HFFc6 (cell line): ENCODE measurements around the gene CA9. TPM values are rescaled to one million over a fixed set of nuclear protein-coding genes. Genes with fewer than 3 reads are reported as not detected.
A peak's percentile ranks its signal among the peaks of the same experiment; 100 is the strongest.

Experiments
- DNase-seq: peaks from one replicate; pipeline ENCODE4 v3.0.0-alpha.2; 2018
- H3K27ac Mint-ChIP-seq: 2 replicates; pipeline ENCODE4 v1.8.0; 2020; ENCODE audit warnings: mild to moderate bottlenecking, mixed read lengths
- H3K27me3 Mint-ChIP-seq: 2 replicates; pipeline ENCODE4 v1.8.0; 2021; ENCODE audit warnings: mild to moderate bottlenecking, moderate library complexity, mixed read lengths; ENCODE audit not compliant: insufficient read depth
- H3K36me3 Mint-ChIP-seq: 2 replicates; pipeline ENCODE4 v1.8.0; 2021; ENCODE audit warnings: low read depth, mixed read lengths
- H3K4me1 Mint-ChIP-seq: 2 replicates; pipeline ENCODE4 v1.8.0; 2020; ENCODE audit warnings: low read depth, mixed read lengths
- H3K4me3 Mint-ChIP-seq: 2 replicates; pipeline ENCODE4 v1.8.0; 2020; ENCODE audit warnings: mild to moderate bottlenecking, moderate library complexity, mixed read lengths
- H3K9me3 Mint-ChIP-seq: 2 replicates; pipeline ENCODE4 v1.8.0; 2020; ENCODE audit warnings: mild to moderate bottlenecking, mixed read lengths
- CTCF ChIP-seq: fragments of 200-600 bp; sonication (generic); IDR thresholded peaks from 2 replicates; pipeline ENCODE4 v1.5.0; 2021; ENCODE audit warnings: antibody characterized with exemption, mild to moderate bottlenecking
- long read RNA-seq: library from polyadenylated mRNA; unstranded; transcript quantifications from one replicate; pipeline ENCODE4 v2.0.0, GENCODE V29; 2019
- total RNA-seq, 6 experiments: library from RNA; stranded (reverse); fragmentation: NEBNext Ultra II Directional; extraction: Animal tissue kit (Norgen Biotek cat#: 25700); gene quantifications; 2 replicates in 1 of 6; 3 replicates in 5 of 6; pipeline ENCODE4 v1.2.3, GENCODE V29; 2021

Gene CA9
- total RNA-seq = under 1 TPM in 1 of 6 experiments, not detected in 5; 0.28 TPM
- long read RNA-seq = 0 reads

DNA sequence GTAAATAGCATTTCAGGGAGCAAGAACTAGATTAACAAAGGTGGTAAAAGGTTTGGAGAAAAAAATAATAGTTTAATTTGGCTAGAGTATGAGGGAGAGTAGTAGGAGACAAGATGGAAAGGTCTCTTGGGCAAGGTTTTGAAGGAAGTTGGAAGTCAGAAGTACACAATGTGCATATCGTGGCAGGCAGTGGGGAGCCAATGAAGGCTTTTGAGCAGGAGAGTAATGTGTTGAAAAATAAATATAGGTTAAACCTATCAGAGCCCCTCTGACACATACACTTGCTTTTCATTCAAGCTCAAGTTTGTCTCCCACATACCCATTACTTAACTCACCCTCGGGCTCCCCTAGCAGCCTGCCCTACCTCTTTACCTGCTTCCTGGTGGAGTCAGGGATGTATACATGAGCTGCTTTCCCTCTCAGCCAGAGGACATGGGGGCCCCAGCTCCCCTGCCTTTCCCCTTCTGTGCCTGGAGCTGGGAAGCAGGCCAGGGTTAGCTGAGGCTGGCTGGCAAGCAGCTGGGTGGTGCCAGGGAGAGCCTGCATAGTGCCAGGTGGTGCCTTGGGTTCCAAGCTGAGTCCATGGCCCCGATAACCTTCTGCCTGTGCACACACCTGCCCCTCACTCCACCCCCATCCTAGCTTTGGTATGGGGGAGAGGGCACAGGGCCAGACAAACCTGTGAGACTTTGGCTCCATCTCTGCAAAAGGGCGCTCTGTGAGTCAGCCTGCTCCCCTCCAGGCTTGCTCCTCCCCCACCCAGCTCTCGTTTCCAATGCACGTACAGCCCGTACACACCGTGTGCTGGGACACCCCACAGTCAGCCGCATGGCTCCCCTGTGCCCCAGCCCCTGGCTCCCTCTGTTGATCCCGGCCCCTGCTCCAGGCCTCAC lies at the start of gene CA9:
CA9 (plus strand) TSS at position 797 of the 893 bp plus-strand sequence; CDS start at position 829, 32 bp downstream.
- no peak within 1 kb of the TSS for H3K27ac Mint-ChIP-seq
- no peak for TF ChIP-seq CTCF
- peak within 1 kb of the TSS; percentile 6; the same call in 1 of the 2 replicates for H3K4me3 Mint-ChIP-seq
- no peak for DNase-seq
- H3K9me3 Mint-ChIP-seq = no peaks in the 10 kb centered on the region
- peaks cover 44% of the 10 kb centered on the region for H3K4me1 Mint-ChIP-seq
- no peaks in the 10 kb centered on the region for H3K36me3 Mint-ChIP-seq
- H3K27me3 Mint-ChIP-seq = peaks cover 13% of the 10 kb centered on the region

DNA sequence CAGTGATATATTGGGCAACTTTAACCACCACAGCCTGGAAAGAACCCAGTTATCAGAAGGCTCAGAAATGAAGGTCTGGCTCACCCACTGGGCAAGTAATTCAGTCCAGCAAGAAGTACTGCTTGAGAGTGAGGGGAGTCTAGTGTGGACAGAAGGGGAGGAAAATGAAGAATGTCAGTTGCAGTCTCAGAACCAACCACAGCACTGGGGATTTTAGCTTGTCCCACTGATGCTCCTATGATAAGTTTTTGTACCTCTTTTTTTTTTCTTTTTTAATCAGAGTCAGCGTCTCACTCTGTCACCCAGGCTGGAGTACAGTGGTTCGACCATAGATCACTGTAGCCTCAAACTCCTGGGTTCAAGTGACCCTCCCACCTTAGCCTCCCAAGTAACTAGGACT lies 46.2 kb upstream of the CA9 start:
- no peak overlapping the region for H3K27ac Mint-ChIP-seq
- no peak for TF ChIP-seq CTCF
- no peaks in the 10 kb centered on the region for H3K36me3 Mint-ChIP-seq
- H3K9me3 Mint-ChIP-seq = no peaks in the 10 kb centered on the region
- peaks cover 5% of the 10 kb centered on the region; the same call in 1 of the 2 replicates for H3K27me3 Mint-ChIP-seq
- H3K4me3 Mint-ChIP-seq = no peak overlapping the region
- no peak for DNase-seq
- no peaks in the 10 kb centered on the region for H3K4me1 Mint-ChIP-seq

GRCh38 chr9:35628389-35628991 lies 45.2 kb upstream of the CA9 start:
- no peaks in the 10 kb centered on the region for H3K9me3 Mint-ChIP-seq
- no peaks in the 10 kb centered on the region for H3K36me3 Mint-ChIP-seq
- no peaks in the 10 kb centered on the region for H3K4me1 Mint-ChIP-seq
- no peak overlapping the region for H3K27ac Mint-ChIP-seq
- no peak overlapping the region for H3K4me3 Mint-ChIP-seq
- TF ChIP-seq CTCF = no peak
- DNase-seq = no peak
- H3K27me3 Mint-ChIP-seq = peaks cover 5% of the 10 kb centered on the region; the same call in 1 of the 2 replicates

DNA sequence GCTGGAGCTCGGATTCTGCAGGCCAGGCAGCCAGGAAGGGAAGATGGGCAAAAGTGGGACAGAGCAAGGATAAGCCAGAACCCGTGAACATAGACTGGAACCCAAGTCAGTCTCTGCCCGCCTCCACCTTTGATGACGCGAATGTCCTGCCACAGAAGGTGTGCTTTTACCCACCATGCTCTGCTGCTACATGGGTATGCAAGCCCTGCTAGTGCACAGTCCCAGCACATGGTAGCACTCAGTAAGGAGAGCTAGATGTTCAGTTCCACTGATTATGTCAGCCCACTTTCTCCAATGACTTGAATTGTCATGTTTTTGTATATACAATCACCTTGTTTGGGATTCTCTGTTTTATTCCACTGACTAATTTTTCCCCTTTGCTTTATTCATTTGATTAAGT lies 44.1 kb upstream of the CA9 start:
- Mint-ChIP-seq H3K9me3 (no peaks in the 10 kb centered on the region), H3K4me1 (no peaks in the 10 kb centered on the region), H3K27ac (no peak overlapping the region), H3K36me3 (no peaks in the 10 kb centered on the region), H3K4me3 (no peak overlapping the region), H3K27me3 (peaks cover 5% of the 10 kb centered on the region; the same call in 1 of the 2 replicates)
- DNase-seq = no peak
- TF ChIP-seq CTCF = no peak

GRCh38 chr9:35635730-35636129 lies 38.0 kb upstream of the CA9 start:
- H3K36me3 Mint-ChIP-seq = peaks cover 14% of the 10 kb centered on the region
- no peak overlapping the region for H3K27ac Mint-ChIP-seq
- peaks cover 4% of the 10 kb centered on the region; the same call in 1 of the 2 replicates for H3K9me3 Mint-ChIP-seq
- H3K4me1 Mint-ChIP-seq = peaks cover 33% of the 10 kb centered on the region
- no peak for DNase-seq
- H3K27me3 Mint-ChIP-seq = peaks cover 1% of the 10 kb centered on the region; the same call in 1 of the 2 replicates
- H3K4me3 Mint-ChIP-seq = no peak overlapping the region
- TF ChIP-seq CTCF = no peak
